MM.1S (cell line): ENCODE results near the gene ZSCAN23.

Source experiments
- DNase-seq: peaks from one replicate; pipeline ENCODE4 v3.0.0-alpha.2; 2015
- H2AFZ ChIP-seq: fragments of 300-600 bp; sonication (generic); 2 replicates; pipeline ENCODE4 v1.6.0; 2016; ENCODE audit warnings: antibody characterized with exemption, low read length
- H3F3A ChIP-seq: fragments of 300-600 bp; sonication (generic); 2 replicates; pipeline ENCODE4 v1.6.1; 2016; ENCODE audit warnings: mild to moderate bottlenecking, antibody characterized with exemption, low read length, moderate library complexity, mixed read lengths; ENCODE audit not compliant: insufficient read depth
- H3K27ac ChIP-seq: fragments of 300-600 bp; sonication (generic); 2 replicates; pipeline ENCODE4 v1.5.1; 2016; ENCODE audit warnings: mild to moderate bottlenecking, low read length
- H3K27me3 ChIP-seq: fragments of 300-600 bp; sonication (generic); replicated peaks from 2 replicates; pipeline ENCODE4 v1.6.0; 2016; ENCODE audit warnings: low read length; ENCODE audit not compliant: insufficient read depth
- H3K36me3 ChIP-seq: fragments of 300-600 bp; sonication (generic); replicated peaks from 2 replicates; pipeline ENCODE4 v1.6.1; 2016; ENCODE audit warnings: mild to moderate bottlenecking, low read length, mixed read lengths; ENCODE audit not compliant: insufficient read depth
- H3K4me1 ChIP-seq: fragments of 300-600 bp; sonication (generic); 2 replicates; pipeline ENCODE4 v1.6.1; 2016; ENCODE audit warnings: low read length, mixed read lengths
- H3K4me2 ChIP-seq: fragments of 300-600 bp; sonication (generic); 2 replicates; pipeline ENCODE4 v1.6.0; 2016; ENCODE audit warnings: low read depth, low read length
- H3K4me3 ChIP-seq: fragments of 300-600 bp; sonication (generic); 2 replicates; pipeline ENCODE4 v1.5.1; 2016; ENCODE audit warnings: low read length, mixed read lengths
- H3K79me2 ChIP-seq: fragments of 300-600 bp; sonication (generic); 2 replicates; pipeline ENCODE4 v1.6.1; 2016; ENCODE audit warnings: mixed run types, low read length, mixed read lengths
- H3K9ac ChIP-seq: fragments of 300-600 bp; sonication (generic); 2 replicates; pipeline ENCODE4 v1.6.1; 2016; ENCODE audit warnings: low read length, mixed read lengths
- H3K9me2 ChIP-seq: fragments of 300-600 bp; sonication (generic); replicated peaks from 2 replicates; pipeline ENCODE4 v1.6.1; 2016; ENCODE audit warnings: mild to moderate bottlenecking, low read length, mixed read lengths; ENCODE audit not compliant: insufficient read depth
- H3K9me3 ChIP-seq: fragments of 300-600 bp; sonication (generic); replicated peaks from 2 replicates; pipeline ENCODE4 v1.6.1; 2016; ENCODE audit warnings: mild to moderate bottlenecking, low read length, mixed read lengths; ENCODE audit not compliant: insufficient read depth
- H4K20me1 ChIP-seq: fragments of 300-600 bp; sonication (generic); 2 replicates; pipeline ENCODE4 v1.6.1; 2016; ENCODE audit warnings: mild to moderate bottlenecking, low read length, moderate library complexity, mixed read lengths; ENCODE audit not compliant: insufficient read depth
- CTCF ChIP-seq: fragments of 300-600 bp; sonication (generic); IDR thresholded peaks from 2 replicates; pipeline ENCODE4 v1.5.1; 2016; ENCODE audit warnings: antibody characterized with exemption, low read length, mixed read lengths
- EZH2 ChIP-seq: fragments of 300-600 bp; sonication (generic); optimal IDR thresholded peaks from 2 replicates; pipeline ENCODE3; 2017; ENCODE audit warnings: low read depth, mild to moderate bottlenecking, antibody characterized with exemption, low read length, mixed read lengths
- EZH2phosphoT487 ChIP-seq: fragments of 300-600 bp; sonication (generic); IDR thresholded peaks from 2 replicates; pipeline ENCODE4 v1.6.1; 2018; ENCODE audit warnings: antibody characterized with exemption, low read length

The ZSCAN23 gene

GRCh38 chr6:28486533-28486932 lies 43.2 kb upstream of the ZSCAN23 start:
- no peak overlapping the region for H3K4me2 ChIP-seq
- no peaks in the 10 kb centered on the region for H3K9me3 ChIP-seq
- H3K4me3 ChIP-seq = no peak overlapping the region
- no peak overlapping the region for H2AFZ ChIP-seq
- no peak for TF ChIP-seq CTCF
- H3K27ac ChIP-seq = no peak overlapping the region
- DNase-seq = no peak
- no peaks in the 10 kb centered on the region for H3K4me1 ChIP-seq
- H3K9ac ChIP-seq = no peak overlapping the region
- no peaks in the 10 kb centered on the region for H3K79me2 ChIP-seq
- H3K36me3 ChIP-seq = no peaks in the 10 kb centered on the region
- H4K20me1 ChIP-seq = no peaks in the 10 kb centered on the region
- no peaks in the 10 kb centered on the region for H3K27me3 ChIP-seq
- H3F3A ChIP-seq = peaks cover 10% of the 10 kb centered on the region; the same call in 1 of the 2 replicates
- H3K9me2 ChIP-seq = no peaks in the 10 kb centered on the region

- Histone ChIP-seq H3K36me3 (no peaks in the 10 kb centered on the region), H3K9me2 (no peaks in the 10 kb centered on the region), H3K4me2 (no peak overlapping the region), H3K4me1 (no peaks in the 10 kb centered on the region), H3K9ac (no peak overlapping the region), H2AFZ (no peak overlapping the region), H3F3A (peaks cover 7% of the 10 kb centered on the region; the same call in 1 of the 2 replicates), H4K20me1 (no peaks in the 10 kb centered on the region), H3K79me2 (no peaks in the 10 kb centered on the region), H3K27me3 (no peaks in the 10 kb centered on the region), H3K27ac (no peak overlapping the region), H3K9me3 (no peaks in the 10 kb centered on the region), H3K4me3 (no peak overlapping the region)
- TF ChIP-seq EZH2phosphoT487 = no peak
- no peak for TF ChIP-seq EZH2
- no peak for TF ChIP-seq CTCF
- no peak for DNase-seq
Measured at GRCh38 chr6:28485482-28485881, 42.2 kb upstream of the ZSCAN23 start.

GRCh38 chr6:28480253-28480932 lies 37.1 kb upstream of the ZSCAN23 start:
- no peaks in the 10 kb centered on the region for H3K4me1 ChIP-seq
- H2AFZ ChIP-seq = no peak overlapping the region
- no peaks in the 10 kb centered on the region for H3K27me3 ChIP-seq
- no peaks in the 10 kb centered on the region for H3K9me3 ChIP-seq
- no peaks in the 10 kb centered on the region for H3F3A ChIP-seq
- no peak for DNase-seq
- no peak overlapping the region for H3K27ac ChIP-seq
- H4K20me1 ChIP-seq = no peaks in the 10 kb centered on the region
- no peak overlapping the region for H3K4me2 ChIP-seq
- no peaks in the 10 kb centered on the region for H3K36me3 ChIP-seq
- H3K79me2 ChIP-seq = no peaks in the 10 kb centered on the region
- H3K9ac ChIP-seq = no peak overlapping the region
- TF ChIP-seq EZH2 (no peak), EZH2phosphoT487 (no peak), CTCF (no peak)
- H3K4me3 ChIP-seq = no peak overlapping the region
- H3K9me2 ChIP-seq = no peaks in the 10 kb centered on the region
